ENCODE results near the gene TMEM42. TPM values are rescaled to one million over a fixed set of nuclear protein-coding genes. Genes with fewer than 3 reads are reported as not detected.

TMEM42 gene
- total RNA-seq, 1 experiment from 2014 or later = 15.0 TPM

DNA sequence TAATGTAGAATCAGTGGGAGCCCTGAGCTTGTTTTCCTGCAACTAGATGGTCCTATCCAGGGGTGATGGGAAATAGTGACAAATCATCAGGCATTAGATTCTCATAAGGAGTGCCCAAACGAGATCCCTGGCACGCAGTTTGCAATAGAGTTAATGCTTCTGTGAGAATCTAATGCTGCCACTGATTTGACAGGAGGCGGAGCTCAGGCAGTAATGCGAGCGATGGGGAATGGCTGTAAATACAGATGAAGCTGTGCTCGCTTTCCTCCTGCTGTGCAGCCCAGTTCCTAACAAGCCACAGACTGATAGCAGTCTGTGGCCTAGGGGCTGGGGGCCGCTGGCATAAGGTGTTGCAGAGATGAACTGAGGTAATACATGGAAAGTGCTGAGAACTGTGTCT lies 28.3 kb upstream of the TMEM42 start:
- Mint-ChIP-seq H3K9me3 (peaks cover 17% of the 10 kb centered on the region), H3K36me3 (peaks cover 63% of the 10 kb centered on the region), H3K4me1 (no peaks in the 10 kb centered on the region), H3K4me3 (no peak overlapping the region), H3K27ac (no peak overlapping the region), H3K27me3 (ENCODE audit: low read depth) (no peaks in the 10 kb centered on the region)
- ChIA-PET POLR2A (no interaction called here), CTCF (no interaction called here)
- ATAC-seq (no peak), DNase-seq (ENCODE audit: low spot score) (no peak)
- no peak for TF ChIP-seq ZNF219 (CRISPR knock-in tag; IDR thresholded peaks at IDR 0.05; ENCODE audit: borderline replicate concordance)
- TF ChIP-seq, protein P1, sequence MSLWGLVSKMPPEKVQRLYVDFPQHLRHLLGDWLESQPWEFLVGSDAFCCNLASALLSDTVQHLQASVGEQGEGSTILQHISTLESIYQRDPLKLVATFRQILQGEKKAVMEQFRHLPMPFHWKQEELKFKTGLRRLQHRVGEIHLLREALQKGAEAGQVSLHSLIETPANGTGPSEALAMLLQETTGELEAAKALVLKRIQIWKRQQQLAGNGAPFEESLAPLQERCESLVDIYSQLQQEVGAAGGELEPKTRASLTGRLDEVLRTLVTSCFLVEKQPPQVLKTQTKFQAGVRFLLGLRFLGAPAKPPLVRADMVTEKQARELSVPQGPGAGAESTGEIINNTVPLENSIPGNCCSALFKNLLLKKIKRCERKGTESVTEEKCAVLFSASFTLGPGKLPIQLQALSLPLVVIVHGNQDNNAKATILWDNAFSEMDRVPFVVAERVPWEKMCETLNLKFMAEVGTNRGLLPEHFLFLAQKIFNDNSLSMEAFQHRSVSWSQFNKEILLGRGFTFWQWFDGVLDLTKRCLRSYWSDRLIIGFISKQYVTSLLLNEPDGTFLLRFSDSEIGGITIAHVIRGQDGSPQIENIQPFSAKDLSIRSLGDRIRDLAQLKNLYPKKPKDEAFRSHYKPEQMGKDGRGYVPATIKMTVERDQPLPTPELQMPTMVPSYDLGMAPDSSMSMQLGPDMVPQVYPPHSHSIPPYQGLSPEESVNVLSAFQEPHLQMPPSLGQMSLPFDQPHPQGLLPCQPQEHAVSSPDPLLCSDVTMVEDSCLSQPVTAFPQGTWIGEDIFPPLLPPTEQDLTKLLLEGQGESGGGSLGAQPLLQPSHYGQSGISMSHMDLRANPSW (CRISPR knock-in tag; conservative IDR thresholded peaks at IDR 0.05; ENCODE audit: low read depth) = no peak
- TF ChIP-seq OVOL2 (CRISPR knock-in tag; IDR thresholded peaks at IDR 0.05; ENCODE audit: borderline replicate concordance) = no peak
- no peak for TF ChIP-seq MAX (CRISPR knock-in tag; IDR thresholded peaks at IDR 0.05)
- no peak for TF ChIP-seq ZMAT4 (CRISPR knock-in tag; IDR thresholded peaks at IDR 0.05)
- no peak for TF ChIP-seq RORB (CRISPR knock-in tag; IDR thresholded peaks at IDR 0.05)
- TF ChIP-seq, protein P2, sequence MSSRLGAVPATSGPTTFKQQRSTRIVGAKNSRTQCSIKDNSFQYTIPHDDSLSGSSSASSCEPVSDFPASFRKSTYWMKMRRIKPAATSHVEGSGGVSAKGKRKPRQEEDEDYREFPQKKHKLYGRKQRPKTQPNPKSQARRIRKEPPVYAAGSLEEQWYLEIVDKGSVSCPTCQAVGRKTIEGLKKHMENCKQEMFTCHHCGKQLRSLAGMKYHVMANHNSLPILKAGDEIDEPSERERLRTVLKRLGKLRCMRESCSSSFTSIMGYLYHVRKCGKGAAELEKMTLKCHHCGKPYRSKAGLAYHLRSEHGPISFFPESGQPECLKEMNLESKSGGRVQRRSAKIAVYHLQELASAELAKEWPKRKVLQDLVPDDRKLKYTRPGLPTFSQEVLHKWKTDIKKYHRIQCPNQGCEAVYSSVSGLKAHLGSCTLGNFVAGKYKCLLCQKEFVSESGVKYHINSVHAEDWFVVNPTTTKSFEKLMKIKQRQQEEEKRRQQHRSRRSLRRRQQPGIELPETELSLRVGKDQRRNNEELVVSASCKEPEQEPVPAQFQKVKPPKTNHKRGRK (CRISPR knock-in tag; IDR thresholded peaks at IDR 0.05; ENCODE audit: borderline replicate concordance) = no peak
- TF ChIP-seq SMAD3 (CRISPR knock-in tag; IDR thresholded peaks at IDR 0.05; ENCODE audit: borderline replicate concordance) = no peak
- TF ChIP-seq TP53 (CRISPR knock-in tag; IDR thresholded peaks at IDR 0.05) = no peak
- TF ChIP-seq, protein P3, sequence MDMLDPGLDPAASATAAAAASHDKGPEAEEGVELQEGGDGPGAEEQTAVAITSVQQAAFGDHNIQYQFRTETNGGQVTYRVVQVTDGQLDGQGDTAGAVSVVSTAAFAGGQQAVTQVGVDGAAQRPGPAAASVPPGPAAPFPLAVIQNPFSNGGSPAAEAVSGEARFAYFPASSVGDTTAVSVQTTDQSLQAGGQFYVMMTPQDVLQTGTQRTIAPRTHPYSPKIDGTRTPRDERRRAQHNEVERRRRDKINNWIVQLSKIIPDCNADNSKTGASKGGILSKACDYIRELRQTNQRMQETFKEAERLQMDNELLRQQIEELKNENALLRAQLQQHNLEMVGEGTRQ (CRISPR knock-in tag; IDR thresholded peaks at IDR 0.05) = no peak
- TF ChIP-seq ZNF671 (CRISPR knock-in tag; IDR thresholded peaks at IDR 0.05) = no peak
- no peak for TF ChIP-seq JAZF1 (CRISPR knock-in tag; IDR thresholded peaks at IDR 0.05)

DNA sequence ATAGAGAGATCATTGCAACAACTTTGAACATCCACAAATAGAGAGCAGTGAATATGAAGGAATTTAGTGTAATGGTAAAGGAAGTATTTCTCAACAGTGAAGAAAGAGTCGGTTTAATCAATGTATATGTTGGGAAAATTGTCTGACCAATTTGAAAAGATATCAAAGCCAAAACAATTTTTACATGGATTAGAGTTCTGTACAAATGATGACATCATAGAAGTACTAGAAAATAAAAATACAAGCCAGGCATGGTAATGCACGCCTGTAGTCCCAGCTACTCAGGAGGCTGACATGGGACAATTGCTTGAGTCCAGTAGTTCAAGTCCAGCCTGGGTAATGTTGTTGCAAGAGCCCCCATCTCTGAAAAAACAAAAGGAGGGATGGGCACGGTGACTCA lies 26.0 kb upstream of the TMEM42 start:
- no peaks in the 10 kb centered on the region for H3K27me3 Mint-ChIP-seq (ENCODE audit: low read depth)
- POLR2A ChIA-PET = no interaction called here
- H3K27ac Mint-ChIP-seq = no peak overlapping the region
- no peaks in the 10 kb centered on the region for H3K4me1 Mint-ChIP-seq
- H3K9me3 Mint-ChIP-seq = peaks cover 20% of the 10 kb centered on the region
- no peak overlapping the region for H3K4me3 Mint-ChIP-seq
- no peak for DNase-seq (ENCODE audit: low spot score)
- no peak for ATAC-seq
- H3K36me3 Mint-ChIP-seq = peaks cover 67% of the 10 kb centered on the region
- CTCF ChIA-PET = no interaction called here
- TF ChIP-seq, protein P4, sequence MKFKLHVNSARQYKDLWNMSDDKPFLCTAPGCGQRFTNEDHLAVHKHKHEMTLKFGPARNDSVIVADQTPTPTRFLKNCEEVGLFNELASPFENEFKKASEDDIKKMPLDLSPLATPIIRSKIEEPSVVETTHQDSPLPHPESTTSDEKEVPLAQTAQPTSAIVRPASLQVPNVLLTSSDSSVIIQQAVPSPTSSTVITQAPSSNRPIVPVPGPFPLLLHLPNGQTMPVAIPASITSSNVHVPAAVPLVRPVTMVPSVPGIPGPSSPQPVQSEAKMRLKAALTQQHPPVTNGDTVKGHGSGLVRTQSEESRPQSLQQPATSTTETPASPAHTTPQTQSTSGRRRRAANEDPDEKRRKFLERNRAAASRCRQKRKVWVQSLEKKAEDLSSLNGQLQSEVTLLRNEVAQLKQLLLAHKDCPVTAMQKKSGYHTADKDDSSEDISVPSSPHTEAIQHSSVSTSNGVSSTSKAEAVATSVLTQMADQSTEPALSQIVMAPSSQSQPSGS (CRISPR knock-in tag; IDR thresholded peaks at IDR 0.05; ENCODE audit: borderline replicate concordance, low read depth) = no peak
- no peak for TF ChIP-seq TCF7 (CRISPR knock-in tag; IDR thresholded peaks at IDR 0.05; ENCODE audit: low read depth)
- no peak for TF ChIP-seq HMGA2 (CRISPR knock-in tag; IDR thresholded peaks at IDR 0.05)
- no peak for TF ChIP-seq ZBTB43 (CRISPR knock-in tag; IDR thresholded peaks at IDR 0.05)
- TF ChIP-seq, protein P5, sequence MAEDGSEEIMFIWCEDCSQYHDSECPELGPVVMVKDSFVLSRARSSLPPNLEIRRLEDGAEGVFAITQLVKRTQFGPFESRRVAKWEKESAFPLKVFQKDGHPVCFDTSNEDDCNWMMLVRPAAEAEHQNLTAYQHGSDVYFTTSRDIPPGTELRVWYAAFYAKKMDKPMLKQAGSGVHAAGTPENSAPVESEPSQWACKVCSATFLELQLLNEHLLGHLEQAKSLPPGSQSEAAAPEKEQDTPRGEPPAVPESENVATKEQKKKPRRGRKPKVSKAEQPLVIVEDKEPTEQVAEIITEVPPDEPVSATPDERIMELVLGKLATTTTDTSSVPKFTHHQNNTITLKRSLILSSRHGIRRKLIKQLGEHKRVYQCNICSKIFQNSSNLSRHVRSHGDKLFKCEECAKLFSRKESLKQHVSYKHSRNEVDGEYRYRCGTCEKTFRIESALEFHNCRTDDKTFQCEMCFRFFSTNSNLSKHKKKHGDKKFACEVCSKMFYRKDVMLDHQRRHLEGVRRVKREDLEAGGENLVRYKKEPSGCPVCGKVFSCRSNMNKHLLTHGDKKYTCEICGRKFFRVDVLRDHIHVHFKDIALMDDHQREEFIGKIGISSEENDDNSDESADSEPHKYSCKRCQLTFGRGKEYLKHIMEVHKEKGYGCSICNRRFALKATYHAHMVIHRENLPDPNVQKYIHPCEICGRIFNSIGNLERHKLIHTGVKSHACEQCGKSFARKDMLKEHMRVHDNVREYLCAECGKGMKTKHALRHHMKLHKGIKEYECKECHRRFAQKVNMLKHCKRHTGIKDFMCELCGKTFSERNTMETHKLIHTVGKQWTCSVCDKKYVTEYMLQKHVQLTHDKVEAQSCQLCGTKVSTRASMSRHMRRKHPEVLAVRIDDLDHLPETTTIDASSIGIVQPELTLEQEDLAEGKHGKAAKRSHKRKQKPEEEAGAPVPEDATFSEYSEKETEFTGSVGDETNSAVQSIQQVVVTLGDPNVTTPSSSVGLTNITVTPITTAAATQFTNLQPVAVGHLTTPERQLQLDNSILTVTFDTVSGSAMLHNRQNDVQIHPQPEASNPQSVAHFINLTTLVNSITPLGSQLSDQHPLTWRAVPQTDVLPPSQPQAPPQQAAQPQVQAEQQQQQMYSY (CRISPR knock-in tag; IDR thresholded peaks at IDR 0.05) = no peak
- TF ChIP-seq, protein P6, sequence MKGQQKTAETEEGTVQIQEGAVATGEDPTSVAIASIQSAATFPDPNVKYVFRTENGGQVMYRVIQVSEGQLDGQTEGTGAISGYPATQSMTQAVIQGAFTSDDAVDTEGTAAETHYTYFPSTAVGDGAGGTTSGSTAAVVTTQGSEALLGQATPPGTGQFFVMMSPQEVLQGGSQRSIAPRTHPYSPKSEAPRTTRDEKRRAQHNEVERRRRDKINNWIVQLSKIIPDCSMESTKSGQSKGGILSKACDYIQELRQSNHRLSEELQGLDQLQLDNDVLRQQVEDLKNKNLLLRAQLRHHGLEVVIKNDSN (CRISPR knock-in tag; IDR thresholded peaks at IDR 0.05) = no peak
- TF ChIP-seq ATF6 (CRISPR knock-in tag; IDR thresholded peaks at IDR 0.05) = no peak
- no peak for TF ChIP-seq ZNF416 (CRISPR knock-in tag; IDR thresholded peaks at IDR 0.05)
- no peak for TF ChIP-seq GABPB1 (CRISPR knock-in tag; IDR thresholded peaks at IDR 0.05)
